Stimulated activated CD4-positive, alpha-beta T cell treated with anti-CD3 and anti-CD28 coated beads, Interleukin-15, amount 100 ng/mL, for 1 hour (primary cell): Measurements from ENCODE around the gene RNF224.
"Not testable (repeated sequence)": the region's sequence is repeated elsewhere in the genome, so short reads cannot be mapped to it uniquely, and the experiment has no call there.

Experiments
- DNase-seq, 2 donors: peaks; one replicate each; pipeline ENCODE4 v3.0.0-alpha.2; 2020; ENCODE audit warnings: low read depth in 1 of 2, low spot score in 1 of 2

The RNF224 gene

GRCh38 chr9:137237759-137238726, 10.7 kb downstream of the RNF224 start:
- DNase-seq, result no peak

- DNase-seq, result not testable (repeated sequence)
Observed at GRCh38 chr9:137239541-137240200, 12.4 kb downstream of the RNF224 start.

GRCh38 chr9:137240318-137240840, 13.1 kb downstream of the RNF224 start:
- peak; percentile 41 to 53 for DNase-seq

- peak; percentile 89 to 95 for DNase-seq
Observed at GRCh38 chr9:137240841-137241489, 13.7 kb downstream of the RNF224 start, which contains the start of gene TUBB4B. TSS of gene TUBB4B (plus strand) at chr9:137241287. CDS start at chr9:137241361, 74 bp downstream.

- peak; percentile 55 to 67 for DNase-seq
Observed at GRCh38 chr9:137241490-137242268, 14.4 kb downstream of the RNF224 start.

- DNase-seq, result no peak
Observed at GRCh38 chr9:137242269-137243203, 15.2 kb downstream of the RNF224 start.

GRCh38 chr9:137243266-137243625, 15.9 kb downstream of the RNF224 start:
- not testable (repeated sequence) for DNase-seq

GRCh38 chr9:137243626-137244485, 16.6 kb downstream of the RNF224 start:
- DNase-seq, result no peak

GRCh38 chr9:137244486-137245449, 17.5 kb downstream of the RNF224 start:
- no peak for DNase-seq

GRCh38 chr9:137245450-137246421, 18.4 kb downstream of the RNF224 start:
- no peak for DNase-seq

GRCh38 chr9:137247135-137247915, 20.0 kb downstream of the RNF224 start:
- no peak for DNase-seq

- no peak for DNase-seq
Observed at GRCh38 chr9:137247916-137248175, 20.5 kb downstream of the RNF224 start.

- DNase-seq, result no peak
Observed at GRCh38 chr9:137250329-137251193, 23.3 kb downstream of the RNF224 start.

- DNase-seq, result no peak
Observed at GRCh38 chr9:137251194-137251461, 23.8 kb downstream of the RNF224 start, which contains the start of gene STPG3. TSS of gene STPG3 (plus strand) at chr9:137251286. CDS start at chr9:137251287, 1 bp downstream.
